ENCODE results near the gene ITGA3.

The ITGA3 gene

GRCh38 chr17:50132104-50132794 lies 76.3 kb downstream of the ITGA3 start:
- no peak for DNase-seq

- no peak for DNase-seq
Observed at GRCh38 chr17:50133028-50133768, 77.3 kb downstream of the ITGA3 start.

- DNase-seq: no peak
Observed at GRCh38 chr17:50133769-50134099, 77.8 kb downstream of the ITGA3 start.

GRCh38 chr17:50134206-50135110 lies 78.5 kb downstream of the ITGA3 start:
- DNase-seq: no peak

GRCh38 chr17:50135316-50136095 lies 79.6 kb downstream of the ITGA3 start:
- no peak for DNase-seq

GRCh38 chr17:50136096-50136687 lies 80.3 kb downstream of the ITGA3 start:
- DNase-seq: no peak

GRCh38 chr17:50137042-50137441 lies 81.1 kb downstream of the ITGA3 start:
- no peak for DNase-seq

- no peak for DNase-seq
Observed at GRCh38 chr17:50139185-50139783, 83.4 kb downstream of the ITGA3 start.
